Head of caudate nucleus (tissue), 42 donors: Measurements from ENCODE around the gene CEP76.

Source experiments
- DNase-seq, 42 donors: peaks; one replicate each; pipeline versions ENCODE4 v3.0.0 to v3.0.0-alpha.2; 2020 to 2021; ENCODE audit warnings: mixed read lengths in 7 of 42
- intact Hi-C: fragments of 100-400 bp; cut with DNase I; formaldehyde crosslinking; loops from one replicate; pipeline ENCODE4 v1.15.0; 2022

CEP76 gene

GRCh38 chr18:12702221-12703095 lies at the start of gene CEP76, which contains the start of gene PSMG2:
TSS of gene CEP76 (minus strand) at chr18:12702723. CDS start at chr18:12702548, 175 bp downstream.
TSS of gene PSMG2 (plus strand) at chr18:12703042. CDS start at chr18:12703108, 66 bp downstream.
- intact Hi-C loops: loop anchor here (5.0 kb wide), 2 partner anchors 45 to 325 kb away; partner anchors contain the start of genes AFG3L2 and SPIRE1
- DNase-seq: peak; percentile 70 to 95 (median 88)

- DNase-seq: no peak
- intact Hi-C loops: no loop called here
Measured at GRCh38 chr18:12751891-12752290, 49.4 kb upstream of the CEP76 start.

DNA sequence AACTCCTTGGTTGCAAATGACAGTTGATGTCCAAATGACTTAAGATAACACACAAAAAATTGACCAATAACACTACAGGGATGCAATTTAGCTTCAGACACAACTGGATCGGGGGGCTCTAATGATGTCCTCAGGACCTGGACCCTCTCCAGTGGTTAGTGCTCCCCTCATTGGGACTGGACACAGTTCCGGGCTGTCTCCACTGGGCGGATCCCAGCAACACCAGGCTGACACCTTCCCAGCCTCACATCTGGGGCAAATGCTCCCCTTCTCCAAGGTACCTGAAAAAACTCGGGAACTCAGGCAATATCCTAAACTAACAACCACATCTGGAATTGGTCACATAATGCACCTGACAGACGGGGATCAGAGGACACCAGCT lies 49.0 kb upstream of the CEP76 start:
- no peak for DNase-seq
- intact Hi-C loops: no loop called here

DNA sequence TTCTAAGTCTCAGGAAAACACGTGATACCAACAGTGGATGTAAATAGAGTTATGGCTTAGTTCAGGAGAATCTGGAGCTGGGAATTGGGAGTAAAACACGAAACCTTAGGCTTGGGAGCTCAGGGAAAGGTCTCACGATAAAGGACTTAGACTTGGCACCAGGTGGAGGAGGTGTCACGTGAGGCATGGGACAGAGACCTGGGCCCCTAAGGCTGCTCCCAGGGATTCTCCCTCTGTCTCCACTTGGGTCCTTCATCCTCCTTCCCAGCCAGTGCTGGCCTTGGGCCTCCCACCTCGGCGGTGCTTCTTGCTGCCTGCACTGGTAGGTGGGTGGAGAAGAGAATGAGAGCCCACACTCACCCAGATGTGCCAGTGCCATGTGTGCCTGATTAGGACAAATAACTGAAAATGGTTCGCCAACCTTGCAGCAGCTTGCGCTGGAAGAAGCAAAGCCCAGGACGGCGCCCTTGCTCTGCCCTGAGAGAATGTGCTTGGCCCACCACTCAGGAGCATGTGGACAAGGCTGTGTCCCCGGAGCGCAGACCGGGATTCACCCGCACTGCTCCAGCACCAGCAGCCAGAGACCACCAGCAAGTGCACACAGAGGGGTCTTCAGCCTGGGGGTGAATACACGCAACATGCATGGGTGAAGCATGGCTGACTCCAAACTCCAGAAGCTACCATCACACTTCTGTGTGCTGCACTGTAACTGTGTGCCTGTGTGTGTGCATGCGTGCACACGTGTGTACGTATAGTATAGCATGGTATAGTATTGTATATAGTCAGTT lies 48.4 kb upstream of the CEP76 start:
- intact Hi-C loops: no loop called here
- DNase-seq: no peak

- peak in 1 of 42 donors; percentile 24 for DNase-seq
Measured at GRCh38 chr18:12750076-12750714, 47.7 kb upstream of the CEP76 start.

GRCh38 chr18:12749121-12749520 lies 46.6 kb upstream of the CEP76 start:
- DNase-seq: peak in 1 of 42 donors; percentile 3
- intact Hi-C loops: no loop called here

More at GRCh38 chr18:12750076-12750714, 47.7 kb upstream of the CEP76 start:
- intact Hi-C loops: no loop called here

GRCh38 chr18:12748671-12749070 lies 46.1 kb upstream of the CEP76 start:
- intact Hi-C loops: no loop called here
- DNase-seq: no peak

- peak in 1 of 42 donors; percentile 7 for DNase-seq
- intact Hi-C loops: no loop called here
Measured at GRCh38 chr18:12747530-12748315, 45.2 kb upstream of the CEP76 start.

DNA sequence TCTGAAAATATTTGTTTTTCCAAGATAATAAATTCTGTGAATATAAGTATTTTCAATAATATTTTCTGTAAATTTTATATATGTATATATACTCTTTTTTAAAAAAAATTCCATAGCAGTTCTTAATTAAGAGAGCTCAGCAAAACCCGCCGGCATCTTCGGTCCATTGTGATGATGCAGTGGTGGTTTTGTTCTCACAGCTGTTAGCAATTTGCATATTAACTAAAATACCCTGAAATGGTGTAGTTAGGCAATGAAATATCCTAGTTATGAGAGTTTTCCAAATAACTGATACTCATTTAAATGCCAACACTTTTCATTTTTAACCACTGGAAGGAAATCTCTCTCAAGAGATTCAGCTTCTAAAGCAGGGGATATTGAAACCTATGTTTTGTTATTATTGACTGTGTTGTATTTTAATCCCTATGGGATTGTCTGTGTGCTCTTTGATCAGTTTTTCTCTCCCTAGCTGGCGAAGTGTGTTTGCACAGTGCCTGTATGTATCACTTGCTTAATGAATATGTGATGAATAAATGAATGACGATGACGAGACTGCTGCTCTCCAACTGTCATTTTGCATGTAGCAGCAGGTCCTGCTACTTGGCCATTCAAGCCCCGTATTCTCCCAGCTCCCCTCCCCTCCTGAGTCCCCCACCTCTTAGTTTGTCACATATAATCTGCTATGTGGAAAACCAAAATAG lies 42.7 kb upstream of the CEP76 start:
- DNase-seq: peak in 4 of 42 donors; percentile 18 to 40 (median 34)
- intact Hi-C loops: no loop called here

GRCh38 chr18:12744103-12744502 lies 41.6 kb upstream of the CEP76 start:
- peak in 1 of 42 donors; percentile 3 for DNase-seq
- intact Hi-C loops: loop anchor here (5.0 kb wide), 1 partner anchor 188 kb away; no protein-coding TSS in a partner anchor

- no peak for DNase-seq
- intact Hi-C loops: loop anchor here (5.0 kb wide), 1 partner anchor 190 kb away; no protein-coding TSS in a partner anchor
Measured at GRCh38 chr18:12742453-12742852, 39.9 kb upstream of the CEP76 start.

GRCh38 chr18:12741351-12741750 lies 38.8 kb upstream of the CEP76 start:
- intact Hi-C loops: loop anchor here (5.0 kb wide), 1 partner anchor 191 kb away; no protein-coding TSS in a partner anchor
- no peak for DNase-seq

DNA sequence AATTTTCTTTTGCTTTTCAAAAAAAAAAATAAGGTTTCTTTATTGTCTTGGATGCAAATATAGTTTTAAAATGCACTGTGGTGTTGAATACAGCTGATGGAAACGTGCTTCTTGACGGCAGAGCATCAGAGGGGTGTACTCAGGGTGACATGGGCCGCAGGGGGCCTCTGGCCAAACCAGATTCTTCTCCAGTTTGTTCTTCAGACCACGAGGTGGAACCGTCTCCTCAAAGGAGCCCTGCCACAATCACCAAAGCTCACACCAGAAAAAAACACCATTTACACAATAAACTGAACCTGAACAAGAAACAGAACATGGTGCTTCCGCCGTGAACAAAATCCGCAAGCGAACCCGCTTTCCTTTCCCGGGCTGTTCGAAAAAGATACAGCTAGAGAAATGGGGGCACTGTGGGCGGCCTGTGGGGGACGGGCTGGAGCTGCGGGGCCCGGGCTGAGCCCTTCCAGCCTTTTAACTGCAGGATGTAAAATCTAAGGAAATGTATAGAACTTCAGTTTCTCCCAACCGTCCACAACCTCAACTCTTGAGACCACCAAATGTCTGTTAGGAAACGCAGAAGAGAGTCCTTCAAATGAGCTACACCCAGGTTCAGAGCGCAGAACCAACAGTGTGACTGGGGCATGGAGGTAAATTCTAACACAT lies 34.9 kb upstream of the CEP76 start:
- intact Hi-C loops: no loop called here
- no peak for DNase-seq

GRCh38 chr18:12726774-12727550 lies 24.4 kb upstream of the CEP76 start:
- intact Hi-C loops: loop anchor here (5.0 kb wide), 1 partner anchor 205 kb away; no protein-coding TSS in a partner anchor
- peak in 39 of 42 donors; percentile 15 to 93 (median 72) for DNase-seq

- intact Hi-C loops: loop anchor here (5.0 kb wide), 1 partner anchor 206 kb away; no protein-coding TSS in a partner anchor
- no peak for DNase-seq
Measured at GRCh38 chr18:12726331-12726730, 23.8 kb upstream of the CEP76 start.

- DNase-seq: peak in 1 of 42 donors; percentile 14
- intact Hi-C loops: no loop called here
Measured at GRCh38 chr18:12722731-12723130, 20.2 kb upstream of the CEP76 start.
